Activated T-helper 1 cell treated with anti-CD3 and anti-CD28 coated beads, Interleukin-2, amount 50 U/mL, for 16 hours (primary cell): ENCODE data around the gene IL2RA.
"Not testable (repeated sequence)": the region's sequence is repeated elsewhere in the genome, so short reads cannot be mapped to it uniquely, and the experiment has no call there.

ENCODE experiments used
- DNase-seq, 2 donors: peaks; one replicate each; pipeline ENCODE4 v3.0.0-alpha.2; 2020; ENCODE audit warnings: low read depth in 1 of 2, low spot score in 1 of 2

IL2RA gene

GRCh38 chr10:6017781-6018354 lies 44.3 kb downstream of the IL2RA start:
- no peak for DNase-seq

GRCh38 chr10:6014241-6014761 lies 47.9 kb downstream of the IL2RA start:
- peak; percentile 24 to 26 for DNase-seq

GRCh38 chr10:6013413-6014192 lies 48.6 kb downstream of the IL2RA start:
- DNase-seq: no peak

GRCh38 chr10:6012121-6012905 lies 49.9 kb downstream of the IL2RA start:
- no peak for DNase-seq

- no peak for DNase-seq
These were observed 50.6 kb downstream of the IL2RA start for GRCh38 chr10:6011558-6011957.

- no peak for DNase-seq
These were observed 51.6 kb downstream of the IL2RA start for GRCh38 chr10:6010569-6010968.

- no peak for DNase-seq
These were observed 52.2 kb downstream of the IL2RA start for GRCh38 chr10:6009961-6010360.

- DNase-seq: no peak
These were observed 53.0 kb downstream of the IL2RA start for GRCh38 chr10:6009150-6009549.

GRCh38 chr10:6008497-6009142 lies 53.5 kb downstream of the IL2RA start:
- DNase-seq: no peak

GRCh38 chr10:6006991-6007390 lies 55.2 kb downstream of the IL2RA start:
- no peak for DNase-seq

- DNase-seq: no peak
These were observed 55.6 kb downstream of the IL2RA start for GRCh38 chr10:6006546-6006945.

GRCh38 chr10:6005856-6006395 lies 56.2 kb downstream of the IL2RA start:
- no peak for DNase-seq

- DNase-seq: not testable (repeated sequence)
These were observed 56.9 kb downstream of the IL2RA start for GRCh38 chr10:6005161-6005804.

GRCh38 chr10:6002809-6003510 lies 59.2 kb downstream of the IL2RA start:
- no peak for DNase-seq

GRCh38 chr10:5999440-6000165 lies 62.6 kb downstream of the IL2RA start:
- no peak for DNase-seq

- DNase-seq: no peak
These were observed 65.5 kb downstream of the IL2RA start for GRCh38 chr10:5996696-5997095.

GRCh38 chr10:5992398-5992797 lies 69.8 kb downstream of the IL2RA start:
- DNase-seq: no peak

GRCh38 chr10:5991708-5992107 lies 70.5 kb downstream of the IL2RA start:
- DNase-seq: no peak

GRCh38 chr10:5989756-5990155 lies 72.4 kb downstream of the IL2RA start:
- DNase-seq: no peak
